HG02943 (cell line): Measurements from ENCODE around the gene PTMA.
"Not testable (repeated sequence)": the region's sequence is repeated elsewhere in the genome, so short reads cannot be mapped to it uniquely, and the experiment has no call there.

Experiments used
- ATAC-seq: cut with Tn5 transposase; IDR thresholded peaks from one replicate; pipeline ENCODE4 v1.9.1; 2021; ENCODE audit warnings: mild to moderate bottlenecking, low read depth, moderate library complexity; ENCODE audit not compliant: unreplicated experiment

PTMA gene

GRCh38 chr2:231691251-231691772, 17.0 kb upstream of the PTMA start:
- ATAC-seq: no peak

GRCh38 chr2:231692847-231693246, 15.5 kb upstream of the PTMA start:
- no peak for ATAC-seq

- ATAC-seq: no peak
These were observed 14.4 kb upstream of the PTMA start for GRCh38 chr2:231693956-231694355.

GRCh38 chr2:231696004-231696367, 12.3 kb upstream of the PTMA start:
- ATAC-seq: no peak

- no peak for ATAC-seq
These were observed 9.3 kb upstream of the PTMA start for GRCh38 chr2:231699006-231699405.

- ATAC-seq: no peak
These were observed 6.6 kb upstream of the PTMA start for GRCh38 chr2:231701456-231702373.

- no peak for ATAC-seq
These were observed 4.3 kb upstream of the PTMA start for GRCh38 chr2:231704017-231704416.

GRCh38 chr2:231706731-231707624, 1.3 kb upstream of the PTMA start:
- ATAC-seq: peak; percentile 47

GRCh38 chr2:231707625-231707926, 749 bp upstream of the PTMA start:
- peak; percentile 0 for ATAC-seq

GRCh38 chr2:231708773-231709635, 679 bp downstream of the PTMA start:
- ATAC-seq: no peak

GRCh38 chr2:231709636-231709980, 1.3 kb downstream of the PTMA start:
- ATAC-seq: no peak

GRCh38 chr2:231709981-231710798, 1.9 kb downstream of the PTMA start:
- ATAC-seq: no peak

- ATAC-seq: no peak
These were observed 2.7 kb downstream of the PTMA start for GRCh38 chr2:231710799-231711676.

- no peak for ATAC-seq
These were observed 3.5 kb downstream of the PTMA start for GRCh38 chr2:231711677-231712450.

GRCh38 chr2:231712451-231713021, 4.2 kb downstream of the PTMA start:
- not testable (repeated sequence) for ATAC-seq

- not testable (repeated sequence) for ATAC-seq
These were observed 5.0 kb downstream of the PTMA start for GRCh38 chr2:231713406-231713729.

- no peak for ATAC-seq
These were observed 5.7 kb downstream of the PTMA start for GRCh38 chr2:231713730-231714638.
